WTC11 (cell line): Measurements from ENCODE around the gene COL4A6. TPM values are rescaled to one million over a fixed set of nuclear protein-coding genes. Genes with fewer than 3 reads are reported as not detected.

Source experiments
- ATAC-seq: fragments of 200-7000 bp; cut with Tn5 transposase; 2 replicates; pipeline ENCODE4 v1.10.0; 2021; ENCODE audit warnings: mild to moderate bottlenecking, moderate library complexity
- CTCF ChIA-PET: fragments of 300-600 bp; sonication (Branson Sonifier 250); formaldehyde crosslinking; loops from one replicate; lab custom pipeline; 2021; ENCODE audit warnings: antibody characterized with exemption; lab: Charles Lee
- POLR2A ChIA-PET: fragments of 350-600 bp; sonication (Branson Sonifier 250); formaldehyde crosslinking; loops from one replicate; lab custom pipeline; 2021; ENCODE audit warnings: antibody characterized with exemption; lab: Charles Lee
- DNase-seq: peaks from one replicate; pipeline ENCODE4 v3.0.0; 2021; ENCODE audit warnings: low spot score
- H3K27ac Mint-ChIP-seq: 2 replicates; pipeline ENCODE4 v1.8.0; 2021; ENCODE audit warnings: mixed read lengths
- H3K27me3 Mint-ChIP-seq: 2 replicates; pipeline ENCODE4 v1.8.0; 2021; ENCODE audit warnings: low read depth, mild to moderate bottlenecking, moderate library complexity, mixed read lengths
- H3K36me3 Mint-ChIP-seq: 2 replicates; pipeline ENCODE4 v1.8.0; 2021; ENCODE audit warnings: mixed read lengths
- H3K4me1 Mint-ChIP-seq: 2 replicates; pipeline ENCODE4 v1.8.0; 2022; ENCODE audit warnings: mixed read lengths
- H3K4me3 Mint-ChIP-seq: 2 replicates; pipeline ENCODE4 v1.8.0; 2021; ENCODE audit warnings: mild to moderate bottlenecking, moderate library complexity, mixed read lengths
- H3K9me3 Mint-ChIP-seq: 2 replicates; pipeline ENCODE4 v1.8.0; 2021; ENCODE audit warnings: mixed read lengths
- ARID4B ChIP-seq: sonication (generic); formaldehyde crosslinking; IDR thresholded peaks from 2 replicates; pipeline ENCODE4 v1.8.0; 2023; ENCODE audit warnings: missing genetic modification reagents, mild to moderate bottlenecking, borderline replicate concordance
- ATF3 ChIP-seq: sonication (generic); formaldehyde crosslinking; conservative IDR thresholded peaks from 2 replicates; pipeline ENCODE4 v1.8.1; 2022; ENCODE audit warnings: mild to moderate bottlenecking, missing genetic modification reagents
- ETV6 ChIP-seq: sonication (generic); formaldehyde crosslinking; IDR thresholded peaks from 2 replicates; pipeline ENCODE4 v1.8.1; 2022; ENCODE audit warnings: mild to moderate bottlenecking, missing genetic modification reagents
- FOXJ3 ChIP-seq: sonication (generic); formaldehyde crosslinking; IDR thresholded peaks from 2 replicates; pipeline ENCODE4 v1.9.0; 2021; ENCODE audit warnings: missing genetic modification reagents, mild to moderate bottlenecking, borderline replicate concordance
- FOXK1 ChIP-seq: sonication (generic); formaldehyde crosslinking; IDR thresholded peaks from 2 replicates; pipeline ENCODE4 v1.8.0; 2022; ENCODE audit warnings: mild to moderate bottlenecking, moderate library complexity, missing genetic modification reagents
- GTF2I ChIP-seq: fragments of 250-450 bp; sonication (Bioruptor Pico); conservative IDR thresholded peaks from 2 replicates; pipeline ENCODE4 v1.4.0; 2021; ENCODE audit warnings: mild to moderate bottlenecking
- KAT7 ChIP-seq: sonication (generic); formaldehyde crosslinking; IDR thresholded peaks from 2 replicates; pipeline ENCODE4 v1.8.1; 2023; ENCODE audit warnings: missing genetic modification reagents, mild to moderate bottlenecking, borderline replicate concordance
- MXD4 ChIP-seq: fragments of 250-450 bp; sonication (Bioruptor Pico); IDR thresholded peaks from 2 replicates; pipeline ENCODE4 v1.8.0; 2021; ENCODE audit warnings: mild to moderate bottlenecking, moderate library complexity, borderline replicate concordance
- MYBL2 ChIP-seq: sonication (generic); formaldehyde crosslinking; IDR thresholded peaks from 2 replicates; pipeline ENCODE4 v1.8.1; 2023; ENCODE audit warnings: mild to moderate bottlenecking, moderate library complexity, missing genetic modification reagents
- NR3C1 ChIP-seq: sonication (generic); formaldehyde crosslinking; conservative IDR thresholded peaks from 2 replicates; pipeline ENCODE4 v1.8.1; 2023; ENCODE audit warnings: low read depth, mild to moderate bottlenecking, missing genetic modification reagents
- RORB ChIP-seq: fragments of 250-450 bp; sonication (Bioruptor Pico); IDR thresholded peaks from 2 replicates; pipeline ENCODE4 v1.9.0; 2021; ENCODE audit warnings: mild to moderate bottlenecking
- ZNF263 ChIP-seq: sonication (generic); formaldehyde crosslinking; IDR thresholded peaks from 2 replicates; pipeline ENCODE4 v1.8.1; 2022; ENCODE audit warnings: low read depth, mild to moderate bottlenecking, moderate library complexity, missing genetic modification reagents
- ZNF423 ChIP-seq: fragments of 250-450 bp; sonication (Bioruptor Pico); IDR thresholded peaks from 2 replicates; pipeline ENCODE4 v2.1.2; 2022; ENCODE audit warnings: mild to moderate bottlenecking, moderate library complexity
- ZNF671 ChIP-seq: fragments of 250-450 bp; sonication (Bioruptor Pico); IDR thresholded peaks from 2 replicates; pipeline ENCODE4 v1.8.0; 2021; ENCODE audit warnings: mild to moderate bottlenecking
- total RNA-seq: library from RNA; stranded (reverse); gene quantifications from 3 replicates; pipeline ENCODE4 v1.2.3, GENCODE V29; 2021
- TF ChIP-seq, protein P1 (sequence below): sonication (generic); formaldehyde crosslinking; IDR thresholded peaks from 2 replicates; pipeline ENCODE4 v1.8.1; 2022; ENCODE audit warnings: mild to moderate bottlenecking, moderate library complexity, missing genetic modification reagents
- TF ChIP-seq, protein P2 (sequence below): sonication (generic); formaldehyde crosslinking; IDR thresholded peaks from 2 replicates; pipeline ENCODE4 v1.8.1; 2023; ENCODE audit warnings: mild to moderate bottlenecking, missing genetic modification reagents, borderline replicate concordance
- TF ChIP-seq, protein P3 (sequence below): sonication (generic); formaldehyde crosslinking; IDR thresholded peaks from 2 replicates; pipeline ENCODE4 v1.8.0; 2022; ENCODE audit warnings: missing genetic modification reagents

Gene COL4A6
- total RNA-seq, 1 experiment from 2014 or later, result 15.2 TPM

GRCh38 chrX:108275732-108276131 lies 162.5 kb downstream of the COL4A6 start:
- H3K4me3 Mint-ChIP-seq, result no peak overlapping the region
- TF ChIP-seq GTF2I (CRISPR knock-in tag), result no peak
- TF ChIP-seq KAT7 (CRISPR knock-in tag), result no peak
- TF ChIP-seq, protein P1, sequence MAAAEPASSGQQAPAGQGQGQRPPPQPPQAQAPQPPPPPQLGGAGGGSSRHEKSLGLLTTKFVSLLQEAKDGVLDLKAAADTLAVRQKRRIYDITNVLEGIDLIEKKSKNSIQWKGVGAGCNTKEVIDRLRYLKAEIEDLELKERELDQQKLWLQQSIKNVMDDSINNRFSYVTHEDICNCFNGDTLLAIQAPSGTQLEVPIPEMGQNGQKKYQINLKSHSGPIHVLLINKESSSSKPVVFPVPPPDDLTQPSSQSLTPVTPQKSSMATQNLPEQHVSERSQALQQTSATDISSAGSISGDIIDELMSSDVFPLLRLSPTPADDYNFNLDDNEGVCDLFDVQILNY, result no peak
- TF ChIP-seq ATF3, result no peak
- no peak for TF ChIP-seq MXD4
- no peak for TF ChIP-seq ZNF263 (CRISPR knock-in tag)
- TF ChIP-seq, protein P2, sequence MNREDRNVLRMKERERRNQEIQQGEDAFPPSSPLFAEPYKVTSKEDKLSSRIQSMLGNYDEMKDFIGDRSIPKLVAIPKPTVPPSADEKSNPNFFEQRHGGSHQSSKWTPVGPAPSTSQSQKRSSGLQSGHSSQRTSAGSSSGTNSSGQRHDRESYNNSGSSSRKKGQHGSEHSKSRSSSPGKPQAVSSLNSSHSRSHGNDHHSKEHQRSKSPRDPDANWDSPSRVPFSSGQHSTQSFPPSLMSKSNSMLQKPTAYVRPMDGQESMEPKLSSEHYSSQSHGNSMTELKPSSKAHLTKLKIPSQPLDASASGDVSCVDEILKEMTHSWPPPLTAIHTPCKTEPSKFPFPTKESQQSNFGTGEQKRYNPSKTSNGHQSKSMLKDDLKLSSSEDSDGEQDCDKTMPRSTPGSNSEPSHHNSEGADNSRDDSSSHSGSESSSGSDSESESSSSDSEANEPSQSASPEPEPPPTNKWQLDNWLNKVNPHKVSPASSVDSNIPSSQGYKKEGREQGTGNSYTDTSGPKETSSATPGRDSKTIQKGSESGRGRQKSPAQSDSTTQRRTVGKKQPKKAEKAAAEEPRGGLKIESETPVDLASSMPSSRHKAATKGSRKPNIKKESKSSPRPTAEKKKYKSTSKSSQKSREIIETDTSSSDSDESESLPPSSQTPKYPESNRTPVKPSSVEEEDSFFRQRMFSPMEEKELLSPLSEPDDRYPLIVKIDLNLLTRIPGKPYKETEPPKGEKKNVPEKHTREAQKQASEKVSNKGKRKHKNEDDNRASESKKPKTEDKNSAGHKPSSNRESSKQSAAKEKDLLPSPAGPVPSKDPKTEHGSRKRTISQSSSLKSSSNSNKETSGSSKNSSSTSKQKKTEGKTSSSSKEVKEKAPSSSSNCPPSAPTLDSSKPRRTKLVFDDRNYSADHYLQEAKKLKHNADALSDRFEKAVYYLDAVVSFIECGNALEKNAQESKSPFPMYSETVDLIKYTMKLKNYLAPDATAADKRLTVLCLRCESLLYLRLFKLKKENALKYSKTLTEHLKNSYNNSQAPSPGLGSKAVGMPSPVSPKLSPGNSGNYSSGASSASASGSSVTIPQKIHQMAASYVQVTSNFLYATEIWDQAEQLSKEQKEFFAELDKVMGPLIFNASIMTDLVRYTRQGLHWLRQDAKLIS (CRISPR knock-in tag), result no peak
- TF ChIP-seq FOXJ3, result no peak
- no peak for TF ChIP-seq ZNF423
- TF ChIP-seq FOXK1, result no peak
- TF ChIP-seq ETV6, result no peak
- no peak for TF ChIP-seq ZNF671
- no peak for TF ChIP-seq NR3C1
- TF ChIP-seq MYBL2 (CRISPR knock-in tag), result no peak
- no peak for TF ChIP-seq RORB (CRISPR knock-in tag)
- TF ChIP-seq, protein P3, sequence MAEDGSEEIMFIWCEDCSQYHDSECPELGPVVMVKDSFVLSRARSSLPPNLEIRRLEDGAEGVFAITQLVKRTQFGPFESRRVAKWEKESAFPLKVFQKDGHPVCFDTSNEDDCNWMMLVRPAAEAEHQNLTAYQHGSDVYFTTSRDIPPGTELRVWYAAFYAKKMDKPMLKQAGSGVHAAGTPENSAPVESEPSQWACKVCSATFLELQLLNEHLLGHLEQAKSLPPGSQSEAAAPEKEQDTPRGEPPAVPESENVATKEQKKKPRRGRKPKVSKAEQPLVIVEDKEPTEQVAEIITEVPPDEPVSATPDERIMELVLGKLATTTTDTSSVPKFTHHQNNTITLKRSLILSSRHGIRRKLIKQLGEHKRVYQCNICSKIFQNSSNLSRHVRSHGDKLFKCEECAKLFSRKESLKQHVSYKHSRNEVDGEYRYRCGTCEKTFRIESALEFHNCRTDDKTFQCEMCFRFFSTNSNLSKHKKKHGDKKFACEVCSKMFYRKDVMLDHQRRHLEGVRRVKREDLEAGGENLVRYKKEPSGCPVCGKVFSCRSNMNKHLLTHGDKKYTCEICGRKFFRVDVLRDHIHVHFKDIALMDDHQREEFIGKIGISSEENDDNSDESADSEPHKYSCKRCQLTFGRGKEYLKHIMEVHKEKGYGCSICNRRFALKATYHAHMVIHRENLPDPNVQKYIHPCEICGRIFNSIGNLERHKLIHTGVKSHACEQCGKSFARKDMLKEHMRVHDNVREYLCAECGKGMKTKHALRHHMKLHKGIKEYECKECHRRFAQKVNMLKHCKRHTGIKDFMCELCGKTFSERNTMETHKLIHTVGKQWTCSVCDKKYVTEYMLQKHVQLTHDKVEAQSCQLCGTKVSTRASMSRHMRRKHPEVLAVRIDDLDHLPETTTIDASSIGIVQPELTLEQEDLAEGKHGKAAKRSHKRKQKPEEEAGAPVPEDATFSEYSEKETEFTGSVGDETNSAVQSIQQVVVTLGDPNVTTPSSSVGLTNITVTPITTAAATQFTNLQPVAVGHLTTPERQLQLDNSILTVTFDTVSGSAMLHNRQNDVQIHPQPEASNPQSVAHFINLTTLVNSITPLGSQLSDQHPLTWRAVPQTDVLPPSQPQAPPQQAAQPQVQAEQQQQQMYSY (CRISPR knock-in tag), result no peak
- TF ChIP-seq ARID4B (CRISPR knock-in tag), result no peak
- ATAC-seq (no peak), DNase-seq (no peak)
- no peaks in the 10 kb centered on the region; the same call in 1 of the 2 replicates for H3K27me3 Mint-ChIP-seq
- peaks cover 15% of the 10 kb centered on the region for H3K9me3 Mint-ChIP-seq
- H3K27ac Mint-ChIP-seq, result no peak overlapping the region
- POLR2A ChIA-PET, result no interaction called here
- peaks cover 10% of the 10 kb centered on the region for H3K36me3 Mint-ChIP-seq
- H3K4me1 Mint-ChIP-seq, result peaks cover 3% of the 10 kb centered on the region; the same call in 1 of the 2 replicates
- CTCF ChIA-PET, result no interaction called here
